Upper lobe of left lung (tissue), 6 donors: ENCODE data around the gene ZNF618. TPM values are rescaled to one million over a fixed set of nuclear protein-coding genes. Genes with fewer than 3 reads are reported as not detected.

Experiments used
- ATAC-seq, 2 donors: fragments of 200-7000 bp; cut with Tn5 transposase; one replicate each; pipeline ENCODE4 v1.9.1; 2022; ENCODE audit warnings: mild to moderate bottlenecking in 2 of 2, moderate library complexity in 2 of 2; ENCODE audit not compliant: low FRiP score in 2 of 2
- DNase-seq, 2 donors: peaks; one replicate each; pipeline ENCODE4 v3.0.0-alpha.2; 2019 to 2020
- H3K27ac ChIP-seq, 4 donors: fragments of 200-600 bp; sonication (generic); one replicate each; pipeline ENCODE4 v1.5.1; 2016 to 2019
- H3K27me3 ChIP-seq, 4 donors: fragments of 200-600 bp; sonication (generic); one replicate each; pipeline ENCODE4 v1.5.1; 2017 to 2019
- H3K36me3 ChIP-seq, 4 donors: fragments of 200-600 bp; sonication (generic); one replicate each; pipeline ENCODE4 v1.5.1; 2016 to 2019
- H3K4me1 ChIP-seq, 4 donors: fragments of 200-600 bp; sonication (generic); one replicate each; pipeline ENCODE4 v1.5.1; 2018 to 2019
- H3K4me3 ChIP-seq, 4 donors: fragments of 200-600 bp; sonication (generic); one replicate each; pipeline ENCODE4 v1.5.1; 2017 to 2019; ENCODE audit warnings: mild to moderate bottlenecking in 2 of 4, moderate library complexity in 1 of 4
- H3K9me3 ChIP-seq, 4 donors: fragments of 200-600 bp; sonication (generic); one replicate each; pipeline ENCODE4 v1.5.1; 2018 to 2019
- EP300 ChIP-seq, 4 donors: sonication (generic); formaldehyde crosslinking; IDR thresholded peaks; one replicate each; pipeline ENCODE4 v1.5.1; 2017; ENCODE audit warnings: antibody characterized with exemption in 4 of 4, control low read depth in 2 of 4
- POLR2A ChIP-seq, 4 donors: fragments of 450-650 bp; IDR thresholded peaks; one replicate each; pipeline ENCODE4 v1.5.1; 2016 to 2017; ENCODE audit warnings: antibody characterized with exemption in 4 of 4, mild to moderate bottlenecking in 2 of 4
- POLR2AphosphoS5 ChIP-seq, 2 donors: sonication (generic); formaldehyde crosslinking; IDR thresholded peaks; one replicate each; pipeline ENCODE4 v1.5.1; 2017; ENCODE audit warnings: antibody characterized with exemption in 2 of 2
- WGBS, 2 donors: methylation state at CpG; one replicate each; pipeline ENCODE4 v1.1.5; 2017 to 2018; 5-methylcytosine and 5-hydroxymethylcytosine counted together
- total RNA-seq, 6 donors: library from RNA; depleted of rRNA in 4 of 6; stranded (reverse); fragments of >200 nt in 4 of 6; gene quantifications; one replicate each; pipeline versions ENCODE4 v1.1.0 to v1.2.1, GENCODE V29; 2016 to 2021
- TF ChIP-seq, protein P1 (sequence below), 6 experiments: fragments of 450-650 bp in 4 of 6; fragments of 200-600 bp in 2 of 6; sonication (generic) in 2 of 6; IDR thresholded peaks; one replicate each; pipeline ENCODE4 v1.5.1; 2016 to 2019; ENCODE audit warnings: antibody characterized with exemption in 6 of 6
- donor health status: DM: no; HTN: no; CAD: no; lungs with moderate emphysema.
- donor health status: DM: no; HTN: yes; CAD: no; lungs with severe emphysema.

Gene ZNF618
- total RNA-seq, 6 donors from 2014 or later = 3.2 to 11.6 (median 9.1) TPM

- Histone ChIP-seq H3K9me3 (peaks cover 0 to 4% (median 0%) of the 10 kb centered on the region in 4 donors), H3K27ac (no peak overlapping the region), H3K27me3 (no peaks in the 10 kb centered on the region), H3K4me3 (no peak overlapping the region), H3K36me3 (no peaks in the 10 kb centered on the region), H3K4me1 (peaks cover 10 to 19% (median 17%) of the 10 kb centered on the region in 4 donors)
- TF ChIP-seq POLR2A (IDR thresholded peaks at IDR 0.05) (no peak), POLR2AphosphoS5 (IDR thresholded peaks at IDR 0.05) (no peak), EP300 (IDR thresholded peaks at IDR 0.05) (no peak)
- TF ChIP-seq, protein P1, sequence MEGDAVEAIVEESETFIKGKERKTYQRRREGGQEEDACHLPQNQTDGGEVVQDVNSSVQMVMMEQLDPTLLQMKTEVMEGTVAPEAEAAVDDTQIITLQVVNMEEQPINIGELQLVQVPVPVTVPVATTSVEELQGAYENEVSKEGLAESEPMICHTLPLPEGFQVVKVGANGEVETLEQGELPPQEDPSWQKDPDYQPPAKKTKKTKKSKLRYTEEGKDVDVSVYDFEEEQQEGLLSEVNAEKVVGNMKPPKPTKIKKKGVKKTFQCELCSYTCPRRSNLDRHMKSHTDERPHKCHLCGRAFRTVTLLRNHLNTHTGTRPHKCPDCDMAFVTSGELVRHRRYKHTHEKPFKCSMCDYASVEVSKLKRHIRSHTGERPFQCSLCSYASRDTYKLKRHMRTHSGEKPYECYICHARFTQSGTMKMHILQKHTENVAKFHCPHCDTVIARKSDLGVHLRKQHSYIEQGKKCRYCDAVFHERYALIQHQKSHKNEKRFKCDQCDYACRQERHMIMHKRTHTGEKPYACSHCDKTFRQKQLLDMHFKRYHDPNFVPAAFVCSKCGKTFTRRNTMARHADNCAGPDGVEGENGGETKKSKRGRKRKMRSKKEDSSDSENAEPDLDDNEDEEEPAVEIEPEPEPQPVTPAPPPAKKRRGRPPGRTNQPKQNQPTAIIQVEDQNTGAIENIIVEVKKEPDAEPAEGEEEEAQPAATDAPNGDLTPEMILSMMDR (IDR thresholded peaks at IDR 0.05) = no peak
- 95 to 97% methylated on average over 2 of the region's 2 CpGs for WGBS, 2 donors
- no peak for DNase-seq
- no peak for ATAC-seq
These were observed 14.6 kb downstream of the ZNF618 start for GRCh38 chr9:113890704-113891103.

GRCh38 chr9:113892861-113893491 is 16.9 kb downstream of the ZNF618 start:
- peaks cover 0 to 4% (median 0%) of the 10 kb centered on the region in 4 donors for H3K9me3 ChIP-seq
- 79 to 80% methylated on average over 6 of the region's 6 CpGs for WGBS, 2 donors
- H3K27me3 ChIP-seq = no peaks in the 10 kb centered on the region
- ATAC-seq (no peak), DNase-seq (no peak)
- TF ChIP-seq, protein P1 (IDR thresholded peaks at IDR 0.05) = no peak
- no peak for TF ChIP-seq EP300 (IDR thresholded peaks at IDR 0.05)
- no peak for TF ChIP-seq POLR2A (IDR thresholded peaks at IDR 0.05)
- TF ChIP-seq POLR2AphosphoS5 (IDR thresholded peaks at IDR 0.05) = no peak
- peaks cover 0 to 3% (median 1%) of the 10 kb centered on the region in 4 donors for H3K4me1 ChIP-seq
- H3K4me3 ChIP-seq = no peak overlapping the region
- no peak overlapping the region for H3K27ac ChIP-seq
- H3K36me3 ChIP-seq = no peaks in the 10 kb centered on the region

- Histone ChIP-seq H3K36me3 (no peaks in the 10 kb centered on the region), H3K27ac (no peak overlapping the region), H3K4me3 (no peak overlapping the region), H3K9me3 (peaks cover 0 to 4% (median 0%) of the 10 kb centered on the region in 4 donors), H3K4me1 (peaks cover 0 to 3% (median 1%) of the 10 kb centered on the region in 4 donors), H3K27me3 (no peaks in the 10 kb centered on the region)
- DNase-seq (no peak), ATAC-seq (no peak)
- TF ChIP-seq, protein P1 (IDR thresholded peaks at IDR 0.05) = no peak
- TF ChIP-seq EP300 (IDR thresholded peaks at IDR 0.05) (no peak), POLR2AphosphoS5 (IDR thresholded peaks at IDR 0.05) (no peak), POLR2A (IDR thresholded peaks at IDR 0.05) (no peak)
- 96 to 100% methylated on average over 1 of the region's 1 CpG for WGBS, 2 donors
These were observed 18.1 kb downstream of the ZNF618 start for GRCh38 chr9:113894166-113894565.

GRCh38 chr9:113895526-113895925 is 19.4 kb downstream of the ZNF618 start:
- ATAC-seq = no peak
- H3K9me3 ChIP-seq = peaks cover 0 to 2% (median 0%) of the 10 kb centered on the region in 4 donors
- no peak for DNase-seq
- H3K36me3 ChIP-seq = no peaks in the 10 kb centered on the region
- peaks cover 0 to 3% (median 1%) of the 10 kb centered on the region in 4 donors for H3K4me1 ChIP-seq
- H3K27ac ChIP-seq = no peak overlapping the region
- TF ChIP-seq POLR2AphosphoS5 (IDR thresholded peaks at IDR 0.05) (no peak), EP300 (IDR thresholded peaks at IDR 0.05) (no peak), POLR2A (IDR thresholded peaks at IDR 0.05) (no peak)
- TF ChIP-seq, protein P1 (IDR thresholded peaks at IDR 0.05) = no peak
- H3K4me3 ChIP-seq = no peak overlapping the region
- WGBS, 2 donors = 50 to 53% methylated on average over 3 of the region's 3 CpGs
- H3K27me3 ChIP-seq = no peaks in the 10 kb centered on the region

DNA sequence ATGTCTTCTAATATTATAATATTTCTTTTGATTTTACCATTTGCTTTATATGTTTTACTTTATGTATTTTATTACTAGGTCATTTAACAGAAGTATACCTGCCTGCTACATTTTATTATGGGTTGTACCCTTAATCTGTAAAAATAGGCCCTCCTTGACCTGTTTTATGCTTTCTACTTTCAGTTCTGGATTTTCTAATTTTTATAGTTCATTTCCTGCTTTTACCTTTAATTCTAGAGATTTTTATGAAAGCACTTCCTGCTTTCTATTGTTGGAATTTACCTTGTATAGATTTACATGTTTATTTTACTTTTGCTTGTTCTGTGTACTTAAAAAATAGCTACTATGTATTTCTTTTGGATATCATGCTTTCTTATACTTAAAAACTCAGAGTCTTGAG is 20.6 kb downstream of the ZNF618 start:
- ATAC-seq (no peak), DNase-seq (no peak)
- Histone ChIP-seq H3K27ac (no peak overlapping the region), H3K27me3 (no peaks in the 10 kb centered on the region), H3K4me3 (no peak overlapping the region), H3K36me3 (no peaks in the 10 kb centered on the region), H3K9me3 (no peaks in the 10 kb centered on the region), H3K4me1 (peaks cover 0 to 3% (median 1%) of the 10 kb centered on the region in 4 donors)
- no peak for TF ChIP-seq POLR2A (IDR thresholded peaks at IDR 0.05)
